IPS-18c (cell line): ENCODE measurements around the gene SLC2A5.
"Not testable (repeated sequence)": the region's sequence is repeated elsewhere in the genome, so short reads cannot be mapped to it uniquely, and the experiment has no call there.

Experiments
- H3K4me3 ChIP-seq: 2 replicates; pipeline ENCODE4 v1.7.0; 2013; ENCODE audit warnings: low read depth, mild to moderate bottlenecking, low read length, moderate library complexity; ENCODE audit not compliant: insufficient read depth
- H3K9me3 ChIP-seq: one replicate; pipeline ENCODE4 v1.6.1; 2013; ENCODE audit warnings: mild to moderate bottlenecking, low read length, moderate library complexity; ENCODE audit not compliant: control insufficient read depth, insufficient read depth

SLC2A5 gene

GRCh38 chr1:9097947-9098705 is 28.7 kb upstream of the SLC2A5 start:
- H3K4me3 ChIP-seq, result no peak overlapping the region
- H3K9me3 ChIP-seq, result peaks cover 3% of the 10 kb centered on the region

- H3K4me3 ChIP-seq, result no peak overlapping the region
These were observed 26.4 kb upstream of the SLC2A5 start for GRCh38 chr1:9095818-9096217.

GRCh38 chr1:9093996-9094595 is 24.7 kb upstream of the SLC2A5 start:
- not testable (repeated sequence) for H3K9me3 ChIP-seq, H3K4me3 ChIP-seq

More at GRCh38 chr1:9095818-9096217, 26.4 kb upstream of the SLC2A5 start:
- peaks cover 3% of the 10 kb centered on the region for H3K9me3 ChIP-seq

DNA sequence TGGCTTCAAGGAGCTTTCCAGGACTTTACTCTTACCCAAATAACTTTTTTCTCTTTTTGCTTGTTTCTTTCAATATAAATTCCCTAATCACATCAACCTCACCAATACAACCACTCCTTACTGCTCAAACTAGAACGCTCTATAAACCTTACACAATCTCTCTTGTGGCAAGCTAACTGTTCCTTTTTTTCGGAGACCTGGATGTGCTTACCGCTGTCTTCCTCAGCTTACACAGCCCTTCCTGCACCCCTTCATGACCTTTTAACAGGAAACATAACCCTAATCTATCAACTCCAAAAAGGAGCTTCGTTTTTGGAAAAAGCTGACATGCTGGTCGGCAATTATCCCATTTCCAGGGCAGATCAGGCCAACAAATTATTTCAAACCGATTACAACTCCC is 24.1 kb upstream of the SLC2A5 start:
- Histone ChIP-seq H3K9me3 (peaks cover 3% of the 10 kb centered on the region), H3K4me3 (no peak overlapping the region)

GRCh38 chr1:9093091-9093490 is 23.7 kb upstream of the SLC2A5 start:
- Histone ChIP-seq H3K9me3 (peaks cover 3% of the 10 kb centered on the region), H3K4me3 (no peak overlapping the region)

DNA sequence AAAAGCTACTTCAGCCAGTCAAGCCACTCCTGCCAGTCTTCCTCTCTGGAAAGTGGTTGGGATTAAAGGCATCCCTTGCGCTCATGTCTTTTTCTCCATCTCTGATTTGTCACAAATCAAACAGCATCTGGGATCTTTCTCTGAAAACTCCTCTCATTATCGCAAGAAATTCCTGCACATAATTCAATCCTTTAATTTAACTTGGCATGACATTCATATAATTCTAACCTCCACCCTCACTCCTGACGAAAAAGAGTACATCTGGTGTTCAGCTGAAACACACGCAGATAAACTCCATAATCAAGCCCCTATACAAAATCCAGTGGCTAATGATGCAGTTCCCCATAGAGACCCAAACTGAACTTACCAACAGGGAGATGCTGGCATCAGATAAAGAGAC is 19.4 kb upstream of the SLC2A5 start:
- no peak overlapping the region for H3K4me3 ChIP-seq
- no peaks in the 10 kb centered on the region for H3K9me3 ChIP-seq

GRCh38 chr1:9087411-9088125 is 18.1 kb upstream of the SLC2A5 start:
- Histone ChIP-seq H3K9me3 (no peaks in the 10 kb centered on the region), H3K4me3 (no peak overlapping the region)

GRCh38 chr1:9086796-9087195 is 17.4 kb upstream of the SLC2A5 start:
- H3K9me3 ChIP-seq, result no peaks in the 10 kb centered on the region
- H3K4me3 ChIP-seq, result no peak overlapping the region

- Histone ChIP-seq H3K4me3 (no peak overlapping the region), H3K9me3 (no peaks in the 10 kb centered on the region)
These were observed 16.6 kb upstream of the SLC2A5 start for GRCh38 chr1:9086045-9086444.

- H3K4me3 ChIP-seq, result no peak overlapping the region
- H3K9me3 ChIP-seq, result no peaks in the 10 kb centered on the region
These were observed 16.0 kb upstream of the SLC2A5 start for GRCh38 chr1:9085306-9085940.

DNA sequence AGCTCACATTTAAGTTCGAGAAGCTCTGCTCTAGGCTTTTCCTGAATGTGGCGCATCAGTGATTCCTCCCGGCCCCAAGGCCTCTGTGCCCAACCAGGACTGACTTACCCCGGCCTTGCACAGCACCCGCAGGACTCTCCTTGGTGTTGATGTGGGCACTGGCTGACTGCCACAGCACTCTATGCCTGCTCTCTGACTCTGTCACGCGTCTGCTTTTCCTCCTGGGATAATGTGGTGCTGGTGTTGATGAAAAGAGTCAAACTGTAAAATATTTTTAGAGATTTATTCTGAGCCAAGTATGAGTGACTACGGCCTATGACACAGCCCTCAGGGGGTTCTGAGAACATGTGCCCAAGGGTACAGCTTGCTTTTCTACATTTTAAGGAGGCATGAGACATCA is 15.5 kb upstream of the SLC2A5 start:
- Histone ChIP-seq H3K4me3 (no peak overlapping the region), H3K9me3 (no peaks in the 10 kb centered on the region)

GRCh38 chr1:9081473-9081872 is 12.0 kb upstream of the SLC2A5 start:
- Histone ChIP-seq H3K4me3 (no peak overlapping the region), H3K9me3 (no peaks in the 10 kb centered on the region)

DNA sequence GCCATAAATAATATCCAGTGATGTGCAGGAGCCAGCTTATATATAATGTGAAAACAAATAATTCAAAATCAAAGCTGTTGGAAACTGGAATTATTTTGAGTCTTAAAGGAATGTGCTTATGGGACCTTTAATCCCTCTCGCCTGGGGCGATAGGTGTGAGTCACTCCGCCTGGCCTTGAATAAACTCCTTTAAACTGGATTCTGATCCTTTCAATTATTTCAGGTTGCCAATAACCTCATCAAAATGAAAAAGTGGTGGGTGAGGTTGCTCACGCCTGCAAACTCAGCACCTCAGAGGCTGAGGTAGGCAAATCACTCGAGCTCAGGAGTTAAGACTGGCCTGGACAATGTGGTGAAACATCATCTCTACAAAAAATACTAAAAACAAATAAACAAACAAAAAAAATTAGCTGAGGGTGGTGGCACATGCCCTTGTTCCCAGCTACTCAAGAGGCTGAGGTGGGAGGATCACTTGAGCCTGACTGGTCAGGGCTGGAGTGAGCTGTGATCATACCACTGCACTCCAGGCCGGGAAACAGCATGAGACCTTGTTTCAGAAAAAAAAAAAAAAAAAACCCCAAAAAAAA is 11.4 kb upstream of the SLC2A5 start:
- no peak overlapping the region for H3K4me3 ChIP-seq

GRCh38 chr1:9079988-9080704 is 10.7 kb upstream of the SLC2A5 start:
- Histone ChIP-seq H3K9me3 (no peaks in the 10 kb centered on the region), H3K4me3 (no peak overlapping the region)

More for the DNA sequence above, 11.4 kb upstream of the SLC2A5 start:
- no peaks in the 10 kb centered on the region for H3K9me3 ChIP-seq

- Histone ChIP-seq H3K9me3 (no peaks in the 10 kb centered on the region), H3K4me3 (no peak overlapping the region)
These were observed 9.5 kb upstream of the SLC2A5 start for GRCh38 chr1:9078752-9079500.

DNA sequence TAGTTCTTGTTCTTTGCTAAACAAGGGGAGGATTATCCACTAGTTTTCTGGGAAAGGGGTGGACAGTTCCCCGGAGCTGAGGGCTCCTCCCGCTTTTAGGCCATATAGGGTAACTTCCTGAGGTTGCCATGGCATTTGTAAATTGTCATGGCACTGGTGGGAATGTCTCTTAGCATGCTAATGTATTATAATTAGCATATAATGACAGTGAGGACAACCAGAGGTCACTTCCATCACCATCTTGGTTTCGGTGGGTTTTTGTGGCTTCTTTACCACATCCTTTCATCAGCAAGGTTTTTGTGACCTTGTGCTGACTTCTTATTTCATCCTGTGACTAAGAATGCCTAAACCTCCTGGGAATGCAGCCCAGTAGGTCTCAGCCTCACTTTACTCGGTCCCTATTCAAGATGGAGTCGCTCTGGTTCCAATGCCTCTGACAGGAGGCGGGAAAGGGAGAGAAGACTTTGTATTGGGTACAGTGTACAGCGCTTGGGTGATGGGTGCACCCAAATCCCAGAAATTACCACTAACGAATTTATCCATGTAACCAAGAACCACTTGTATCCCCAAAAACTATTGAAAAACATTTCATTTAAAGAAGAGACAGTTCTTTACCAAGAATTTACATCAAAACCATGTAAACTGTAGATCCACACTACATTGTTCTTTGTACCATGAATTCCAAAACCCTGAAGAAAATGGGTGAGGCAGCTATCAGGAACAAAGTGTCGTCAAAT is 8.7 kb upstream of the SLC2A5 start:
- H3K9me3 ChIP-seq, result no peaks in the 10 kb centered on the region
- H3K4me3 ChIP-seq, result no peak overlapping the region
